Measurements from ENCODE around the gene KCND2. TPM values are rescaled to one million over a fixed set of nuclear protein-coding genes. Genes with fewer than 3 reads are reported as not detected.

KCND2 gene
- total RNA-seq, 1 donor from 2014 or later, result 2.9 TPM

DNA sequence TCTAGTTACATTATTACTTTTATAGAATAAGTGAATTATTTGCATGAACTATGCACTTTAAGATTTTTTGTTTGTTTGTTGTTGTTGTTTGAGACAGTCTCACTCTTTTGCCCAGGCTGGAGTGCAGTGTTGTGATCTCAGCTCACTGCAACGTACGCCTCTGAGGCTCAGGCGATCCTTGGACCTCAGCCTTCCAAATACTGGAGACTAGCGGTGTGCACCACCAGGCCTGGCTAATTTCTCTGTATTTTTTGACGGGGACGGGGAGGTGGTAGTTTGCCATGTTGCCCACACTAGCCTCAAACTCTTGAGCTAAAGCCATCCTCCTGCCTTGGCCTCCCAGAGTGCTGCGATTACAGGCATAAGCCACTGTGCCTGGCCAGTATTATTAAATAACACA lies 29.2 kb downstream of the KCND2 start:
- Histone ChIP-seq H3K36me3 (no peaks in the 10 kb centered on the region), H3K9ac (no peak overlapping the region), H3K79me2 (ENCODE audit: low read depth) (no peaks in the 10 kb centered on the region), H3K9me3 (ENCODE audit: low read depth) (no peaks in the 10 kb centered on the region), H3K4me2 (no peak overlapping the region), H3K27ac (no peak overlapping the region), H3F3A (ENCODE audit: low read depth) (no peaks in the 10 kb centered on the region), H4K20me1 (ENCODE audit: low read depth) (no peaks in the 10 kb centered on the region), H2AFZ (replicated peaks) (no peak overlapping the region), H3K27me3 (no peaks in the 10 kb centered on the region), H3K4me1 (no peaks in the 10 kb centered on the region), H3K4me3 (no peak overlapping the region)
- H3K27ac Mint-ChIP-seq, result no peak overlapping the region
- H3K4me1 Mint-ChIP-seq, result no peaks in the 10 kb centered on the region
- H3K36me3 Mint-ChIP-seq, result no peaks in the 10 kb centered on the region
- H3K27me3 Mint-ChIP-seq (ENCODE audit: insufficient read depth, low read depth), result no peaks in the 10 kb centered on the region
- no peaks in the 10 kb centered on the region for H3K9me3 Mint-ChIP-seq
- DNase-seq (ENCODE audit: low spot score), result no peak
- no peak overlapping the region for H3K4me3 Mint-ChIP-seq
- no peak for TF ChIP-seq EZH2phosphoT487 (IDR thresholded peaks at IDR 0.05)
- no peak for TF ChIP-seq EZH2 (IDR thresholded peaks at IDR 0.05)
- no peak for TF ChIP-seq CTCF (IDR thresholded peaks at IDR 0.05)

DNA sequence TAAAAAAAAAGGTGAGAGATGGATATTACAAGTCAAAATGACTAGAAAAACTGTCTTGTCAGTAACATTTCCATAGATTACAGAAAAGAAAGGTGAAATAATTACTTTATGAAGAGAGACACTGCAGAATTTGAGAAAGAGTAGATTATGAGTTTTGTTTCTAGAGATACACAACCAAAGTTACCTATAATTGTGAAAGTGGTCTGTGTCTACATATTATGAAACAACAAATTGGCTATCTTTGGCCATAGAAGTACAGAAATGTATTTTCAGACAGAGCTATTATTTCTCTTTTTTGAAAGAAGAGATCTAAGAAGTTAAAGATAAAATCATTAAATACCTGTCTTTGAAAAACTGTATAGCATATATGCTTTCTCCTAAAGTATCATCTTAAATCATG lies 30.1 kb downstream of the KCND2 start:
- no peak overlapping the region for H3K9ac ChIP-seq
- no peak overlapping the region for H3K27ac ChIP-seq
- H3K9me3 ChIP-seq (ENCODE audit: low read depth), result no peaks in the 10 kb centered on the region
- no peaks in the 10 kb centered on the region for H4K20me1 ChIP-seq (ENCODE audit: low read depth)
- H3K4me3 ChIP-seq, result no peak overlapping the region
- Mint-ChIP-seq H3K36me3 (no peaks in the 10 kb centered on the region), H3K27me3 (ENCODE audit: insufficient read depth, low read depth) (no peaks in the 10 kb centered on the region), H3K4me3 (no peak overlapping the region), H3K4me1 (no peaks in the 10 kb centered on the region), H3K9me3 (no peaks in the 10 kb centered on the region), H3K27ac (no peak overlapping the region)
- no peaks in the 10 kb centered on the region for H3K4me1 ChIP-seq
- no peak overlapping the region for H3K4me2 ChIP-seq
- no peak for DNase-seq (ENCODE audit: low spot score)
- no peak overlapping the region for H2AFZ ChIP-seq (replicated peaks)
- no peaks in the 10 kb centered on the region for H3K36me3 ChIP-seq
- TF ChIP-seq EZH2 (IDR thresholded peaks at IDR 0.05), result no peak
- no peak for TF ChIP-seq EZH2phosphoT487 (IDR thresholded peaks at IDR 0.05)
- no peak for TF ChIP-seq CTCF (IDR thresholded peaks at IDR 0.05)
- no peaks in the 10 kb centered on the region for H3K27me3 ChIP-seq
- H3K79me2 ChIP-seq (ENCODE audit: low read depth), result no peaks in the 10 kb centered on the region
- no peaks in the 10 kb centered on the region for H3F3A ChIP-seq (ENCODE audit: low read depth)

- H4K20me1 ChIP-seq (ENCODE audit: low read depth), result no peaks in the 10 kb centered on the region
- no peak overlapping the region for H3K27ac ChIP-seq
- no peaks in the 10 kb centered on the region for H3K27me3 Mint-ChIP-seq (ENCODE audit: insufficient read depth, low read depth)
- no peaks in the 10 kb centered on the region for H3K9me3 ChIP-seq (ENCODE audit: low read depth)
- peak; percentile 2 for DNase-seq (ENCODE audit: low spot score)
- no peaks in the 10 kb centered on the region for H3K36me3 ChIP-seq
- H3K36me3 Mint-ChIP-seq, result no peaks in the 10 kb centered on the region
- H3F3A ChIP-seq (ENCODE audit: low read depth), result no peaks in the 10 kb centered on the region
- H3K27me3 ChIP-seq, result no peaks in the 10 kb centered on the region
- H3K4me3 Mint-ChIP-seq, result no peak overlapping the region
- H3K4me1 ChIP-seq, result no peaks in the 10 kb centered on the region
- TF ChIP-seq EZH2 (IDR thresholded peaks at IDR 0.05) (no peak), CTCF (IDR thresholded peaks at IDR 0.05) (no peak), EZH2phosphoT487 (IDR thresholded peaks at IDR 0.05) (no peak)
- H3K4me1 Mint-ChIP-seq, result no peaks in the 10 kb centered on the region
- H3K9me3 Mint-ChIP-seq, result no peaks in the 10 kb centered on the region
- no peak overlapping the region for H3K4me2 ChIP-seq
- no peaks in the 10 kb centered on the region for H3K79me2 ChIP-seq (ENCODE audit: low read depth)
- H2AFZ ChIP-seq (replicated peaks), result peak overlapping the region; percentile 63
- H3K27ac Mint-ChIP-seq, result no peak overlapping the region
- H3K4me3 ChIP-seq, result no peak overlapping the region
- no peak overlapping the region for H3K9ac ChIP-seq
These were observed 31.7 kb downstream of the KCND2 start for GRCh38 chr7:120304674-120305073.
